PC-3 (cell line): ENCODE data around the gene MLST8. TPM values are rescaled to one million over a fixed set of nuclear protein-coding genes. Genes with fewer than 3 reads are reported as not detected.

Source experiments
- ATAC-seq: fragments of 200-7000 bp; cut with Tn5 transposase; 2 replicates; pipeline ENCODE4 v1.9.1; 2020; ENCODE audit warnings: mild to moderate bottlenecking, moderate library complexity
- BruUV-seq: library from RNA; stranded (reverse); fragments of 400-500 nt; replicated peaks from 2 replicates; lab custom pipeline; 2021; lab: Mats Ljungman, UMichigan
- CTCF ChIA-PET: fragments of 300-600 bp; sonication (Branson Sonifier 250); formaldehyde crosslinking; loops from one replicate; lab custom pipeline; 2022; ENCODE audit warnings: antibody characterized with exemption; lab: Charles Lee
- POLR2A ChIA-PET: fragments of 300-600 bp; sonication (Branson Sonifier 250); formaldehyde crosslinking; loops from one replicate; lab custom pipeline; 2022; ENCODE audit warnings: antibody characterized with exemption; ENCODE audit not compliant: unreplicated experiment; lab: Charles Lee
- DNase-seq: peaks from one replicate; pipeline ENCODE4 v3.0.0-alpha.2; 2015
- H2AFZ ChIP-seq: fragments of 300-600 bp; sonication (generic); 2 replicates; pipeline ENCODE4 v1.6.0; 2016; ENCODE audit warnings: antibody characterized with exemption, low read length
- H3F3A ChIP-seq: fragments of 300-600 bp; sonication (generic); one replicate; pipeline ENCODE4 v1.6.0; 2017; ENCODE audit warnings: antibody characterized with exemption, low read length, control low read depth, mild to moderate bottlenecking; ENCODE audit not compliant: unreplicated experiment
- H3K27ac ChIP-seq: fragments of 300-600 bp; sonication (generic); 2 replicates; pipeline ENCODE4 v1.5.1; 2016; ENCODE audit warnings: mild to moderate bottlenecking, low read length
- H3K27me3 ChIP-seq: fragments of 300-600 bp; sonication (generic); 2 replicates; pipeline ENCODE4 v1.6.1; 2016; ENCODE audit warnings: low read length, mixed read lengths
- H3K36me3 ChIP-seq: fragments of 300-600 bp; sonication (generic); 2 replicates; pipeline ENCODE4 v1.6.1; 2016; ENCODE audit warnings: low read depth, mixed run types, low read length, mixed read lengths
- H3K4me1 ChIP-seq: fragments of 300-600 bp; sonication (generic); 2 replicates; pipeline ENCODE4 v1.5.1; 2016; ENCODE audit warnings: low read length; ENCODE audit not compliant: insufficient read depth
- H3K4me2 ChIP-seq: fragments of 300-600 bp; sonication (generic); 2 replicates; pipeline ENCODE4 v1.6.0; 2016; ENCODE audit warnings: low read length
- H3K4me3 ChIP-seq: fragments of 300-600 bp; sonication (generic); 2 replicates; pipeline ENCODE4 v1.5.1; 2016; ENCODE audit warnings: mild to moderate bottlenecking, low read length, mixed read lengths
- H3K79me2 ChIP-seq: fragments of 300-600 bp; sonication (generic); 2 replicates; pipeline ENCODE4 v1.6.1; 2017; ENCODE audit warnings: low read length, mixed read lengths
- H3K9ac ChIP-seq: fragments of 300-600 bp; sonication (generic); 2 replicates; pipeline ENCODE4 v1.6.0; 2016; ENCODE audit warnings: mild to moderate bottlenecking, low read length
- H3K9me2 ChIP-seq: fragments of 300-600 bp; sonication (generic); replicated peaks from 2 replicates; pipeline ENCODE4 v1.6.1; 2016; ENCODE audit warnings: mixed run types, low read length, mixed read lengths
- H3K9me3 ChIP-seq: fragments of 300-600 bp; sonication (generic); 2 replicates; pipeline ENCODE4 v1.6.1; 2016; ENCODE audit warnings: low read length, mixed read lengths
- H4K20me1 ChIP-seq: fragments of 300-600 bp; sonication (generic); 2 replicates; pipeline ENCODE4 v1.6.1; 2016; ENCODE audit warnings: low read length, mixed read lengths
- EZH2 ChIP-seq: fragments of 300-600 bp; sonication (generic); IDR thresholded peaks from one replicate; pipeline ENCODE4 v1.6.1; 2017; ENCODE audit warnings: antibody characterized with exemption, mild to moderate bottlenecking, low read length; ENCODE audit not compliant: unreplicated experiment
- EZH2phosphoT487 ChIP-seq: fragments of 300-600 bp; sonication (generic); IDR thresholded peaks from 2 replicates; pipeline ENCODE4 v1.6.1; 2018; ENCODE audit warnings: mild to moderate bottlenecking, antibody characterized with exemption, low read length, borderline replicate concordance
- intact Hi-C: fragments of 100-400 bp; cut with micrococcal nuclease; formaldehyde crosslinking; loops from 2 replicates; pipeline ENCODE4 v1.9.0; 2023
- total RNA-seq: library from RNA; depleted of rRNA; stranded (reverse); fragments of >200 nt; gene quantifications from 2 replicates; pipeline ENCODE4 v1.2.3, GENCODE V29; 2014
- TF ChIP-seq, protein P1 (sequence below): fragments of 300-600 bp; sonication (generic); conservative IDR thresholded peaks from 2 replicates; pipeline ENCODE4 v1.5.1; 2017; ENCODE audit warnings: antibody characterized with exemption, low read depth, mild to moderate bottlenecking, low read length

The MLST8 gene
- total RNA-seq, 1 experiment from 2014 or later, result 63.3 TPM

DNA sequence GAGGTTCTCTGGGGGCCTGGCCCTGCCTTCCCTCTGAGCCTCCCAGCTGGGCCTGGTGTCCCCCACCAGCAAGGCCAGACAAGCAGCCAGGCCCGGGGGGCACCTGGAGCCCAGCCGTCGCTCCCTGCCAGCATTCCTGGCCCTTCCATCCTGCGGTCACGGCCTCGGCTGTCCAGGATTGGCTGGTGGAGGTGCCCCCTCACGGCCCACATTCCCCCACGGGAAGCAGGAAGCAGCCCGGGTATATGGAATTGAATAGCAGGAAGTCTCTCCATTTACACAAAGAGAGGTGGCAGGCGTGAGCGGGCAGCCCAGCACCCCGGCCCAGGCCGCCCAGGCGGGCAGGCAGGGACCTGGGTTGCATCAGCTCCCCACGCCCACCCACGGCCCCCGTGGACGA is 35.2 kb upstream of the MLST8 start:
- Histone ChIP-seq H4K20me1 (no peaks in the 10 kb centered on the region), H3K4me3 (no peak overlapping the region), H3K79me2 (no peaks in the 10 kb centered on the region), H3K9me2 (no peaks in the 10 kb centered on the region), H3K36me3 (no peaks in the 10 kb centered on the region), H3K27ac (no peak overlapping the region), H3K4me1 (no peaks in the 10 kb centered on the region), H3K4me2 (no peak overlapping the region), H3K27me3 (no peaks in the 10 kb centered on the region), H3K9ac (no peak overlapping the region), H2AFZ (no peak overlapping the region), H3F3A (no peaks in the 10 kb centered on the region), H3K9me3 (no peaks in the 10 kb centered on the region)
- BruUV-seq, result no TSS peak
- DNase-seq, result no peak
- ChIA-PET POLR2A (no interaction called here), CTCF (no interaction called here)
- ATAC-seq, result no peak
- intact Hi-C loops, result no loop called here
- TF ChIP-seq EZH2phosphoT487, result no peak
- TF ChIP-seq EZH2, result no peak
- TF ChIP-seq, protein P1, sequence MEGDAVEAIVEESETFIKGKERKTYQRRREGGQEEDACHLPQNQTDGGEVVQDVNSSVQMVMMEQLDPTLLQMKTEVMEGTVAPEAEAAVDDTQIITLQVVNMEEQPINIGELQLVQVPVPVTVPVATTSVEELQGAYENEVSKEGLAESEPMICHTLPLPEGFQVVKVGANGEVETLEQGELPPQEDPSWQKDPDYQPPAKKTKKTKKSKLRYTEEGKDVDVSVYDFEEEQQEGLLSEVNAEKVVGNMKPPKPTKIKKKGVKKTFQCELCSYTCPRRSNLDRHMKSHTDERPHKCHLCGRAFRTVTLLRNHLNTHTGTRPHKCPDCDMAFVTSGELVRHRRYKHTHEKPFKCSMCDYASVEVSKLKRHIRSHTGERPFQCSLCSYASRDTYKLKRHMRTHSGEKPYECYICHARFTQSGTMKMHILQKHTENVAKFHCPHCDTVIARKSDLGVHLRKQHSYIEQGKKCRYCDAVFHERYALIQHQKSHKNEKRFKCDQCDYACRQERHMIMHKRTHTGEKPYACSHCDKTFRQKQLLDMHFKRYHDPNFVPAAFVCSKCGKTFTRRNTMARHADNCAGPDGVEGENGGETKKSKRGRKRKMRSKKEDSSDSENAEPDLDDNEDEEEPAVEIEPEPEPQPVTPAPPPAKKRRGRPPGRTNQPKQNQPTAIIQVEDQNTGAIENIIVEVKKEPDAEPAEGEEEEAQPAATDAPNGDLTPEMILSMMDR, result no peak

DNA sequence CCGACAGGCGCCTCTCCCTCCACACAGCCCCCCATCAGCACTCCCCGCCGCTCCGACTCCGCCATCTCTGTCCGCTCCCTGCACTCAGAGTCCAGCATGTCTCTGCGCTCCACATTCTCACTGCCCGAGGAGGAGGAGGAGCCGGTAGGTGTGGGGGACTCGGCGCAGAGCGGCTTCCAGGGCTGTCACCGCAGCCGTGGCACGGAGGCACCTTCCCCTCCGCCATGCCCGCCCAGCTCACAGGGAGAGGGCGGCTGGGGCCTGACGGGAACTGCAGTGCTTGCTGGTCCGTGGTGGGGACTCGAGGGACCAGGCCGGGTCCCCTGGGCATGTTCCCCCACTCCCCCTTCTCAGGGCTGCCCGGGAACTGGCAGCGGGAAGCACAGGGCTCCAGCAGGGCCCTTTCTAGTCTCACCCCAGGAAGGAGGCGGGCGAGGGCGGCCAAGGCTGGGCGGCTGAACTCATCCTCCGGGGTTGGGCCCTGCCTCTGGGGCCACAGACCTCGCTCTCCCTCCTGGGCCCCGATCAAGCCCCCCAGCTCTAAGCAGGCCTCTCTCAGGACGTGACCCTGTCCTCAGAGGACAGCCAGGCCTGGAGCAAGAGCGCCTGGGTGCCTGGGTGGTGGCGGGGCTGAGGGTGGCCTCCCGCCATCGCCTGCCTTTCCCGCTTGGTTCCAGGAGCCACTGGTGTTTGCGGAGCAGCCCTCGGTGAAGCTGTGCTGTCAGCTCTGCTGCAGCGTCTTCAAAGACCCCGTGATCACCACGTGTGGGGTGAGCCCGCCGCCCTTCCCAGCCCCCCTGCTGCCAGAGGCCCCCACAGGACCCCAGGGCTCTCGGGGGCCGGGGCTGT is 34.4 kb upstream of the MLST8 start:
- Histone ChIP-seq H2AFZ (no peak overlapping the region), H3K79me2 (no peaks in the 10 kb centered on the region), H3K4me1 (no peaks in the 10 kb centered on the region), H3K27ac (no peak overlapping the region), H3K36me3 (no peaks in the 10 kb centered on the region), H3K4me2 (no peak overlapping the region), H3K9ac (no peak overlapping the region), H3K27me3 (no peaks in the 10 kb centered on the region), H3K9me3 (no peaks in the 10 kb centered on the region), H3F3A (no peaks in the 10 kb centered on the region), H3K4me3 (no peak overlapping the region), H4K20me1 (no peaks in the 10 kb centered on the region), H3K9me2 (no peaks in the 10 kb centered on the region)
- TF ChIP-seq, protein P1, result no peak
- DNase-seq (no peak), ATAC-seq (no peak)
- ChIA-PET CTCF (no interaction called here), POLR2A (no interaction called here)
- intact Hi-C loops, result no loop called here
- no TSS peak for BruUV-seq

DNA sequence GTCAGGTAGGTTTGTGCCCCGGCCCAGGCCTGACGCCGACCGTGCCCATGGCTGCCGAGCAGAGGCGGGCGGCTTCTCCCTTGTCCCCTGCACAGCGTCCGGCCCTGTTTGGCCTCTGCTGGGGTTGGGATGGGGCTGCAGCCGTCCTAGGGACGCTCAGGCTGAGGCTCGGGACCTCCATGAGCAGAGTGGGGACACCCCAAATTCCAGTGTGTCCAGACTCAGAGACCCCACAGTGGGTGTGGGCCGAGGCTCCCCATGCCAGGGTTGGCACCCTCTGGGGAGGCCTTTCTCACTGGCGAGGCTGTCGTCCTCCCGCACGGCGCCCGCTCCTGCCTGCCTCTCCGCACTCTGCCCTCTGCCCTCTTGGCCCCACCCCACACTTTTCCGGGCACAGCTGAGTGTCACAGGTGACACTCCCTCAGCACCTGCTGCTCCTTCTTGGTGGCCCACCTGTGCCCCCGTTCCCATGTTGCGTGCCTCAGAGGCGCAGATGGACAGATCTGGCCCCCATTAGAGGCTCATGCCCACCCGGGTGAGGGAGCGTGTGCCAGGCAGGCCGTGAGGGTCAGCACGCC is 33.6 kb upstream of the MLST8 start:
- ChIA-PET POLR2A (no interaction called here), CTCF (no interaction called here)
- ATAC-seq, result no peak
- Histone ChIP-seq H2AFZ (no peak overlapping the region), H3K27ac (no peak overlapping the region), H3K9me3 (no peaks in the 10 kb centered on the region), H3K9ac (no peak overlapping the region), H3K79me2 (no peaks in the 10 kb centered on the region), H4K20me1 (no peaks in the 10 kb centered on the region), H3K4me1 (no peaks in the 10 kb centered on the region), H3F3A (no peaks in the 10 kb centered on the region), H3K36me3 (no peaks in the 10 kb centered on the region), H3K4me2 (no peak overlapping the region), H3K9me2 (no peaks in the 10 kb centered on the region), H3K4me3 (no peak overlapping the region), H3K27me3 (no peaks in the 10 kb centered on the region)
- no peak for DNase-seq
- no TSS peak for BruUV-seq
- intact Hi-C loops, result no loop called here
- no peak for TF ChIP-seq EZH2phosphoT487
